Measurements from ENCODE around the gene CD4.

DNA sequence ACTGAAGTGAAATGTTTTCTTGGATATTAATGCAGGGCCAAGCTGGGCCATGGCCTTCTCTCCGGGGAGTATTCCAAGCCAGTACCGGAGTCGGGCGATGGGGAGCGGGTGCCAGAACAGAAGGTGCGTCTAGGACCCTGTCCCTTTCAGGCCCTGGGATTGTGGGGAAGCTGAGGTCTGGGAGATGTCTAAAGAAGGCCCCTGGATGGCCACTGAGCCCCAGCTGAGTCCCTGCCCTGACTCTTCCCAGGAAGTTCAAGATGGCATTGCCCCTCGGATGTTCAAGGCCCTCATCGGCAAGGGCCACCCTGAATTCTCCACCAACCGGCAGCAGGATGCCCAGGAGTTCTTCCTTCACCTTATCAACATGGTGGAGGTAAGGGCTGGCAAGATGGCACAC lies 70.8 kb downstream of the CD4 start:
- no peak for TF ChIP-seq ESRRA (IDR thresholded peaks at IDR 0.05; ENCODE audit: low read length)
- no peak for TF ChIP-seq CTCF (IDR thresholded peaks at IDR 0.05 in 2 of 3, conservative IDR thresholded peaks at IDR 0.05 in 1 of 3; ENCODE audit: control insufficient read depth in 2 of 3, extremely low read depth in 1 of 3, insufficient read depth in 1 of 3, low read depth in 3 of 3, low read length in 3 of 3)
- no peak for TF ChIP-seq USF1 (IDR thresholded peaks at IDR 0.05; ENCODE audit: borderline replicate concordance, extremely low read length, insufficient read depth, low read depth, low read length)
- no peak for TF ChIP-seq ZNF274 (IDR thresholded peaks at IDR 0.05; ENCODE audit: insufficient read depth, insufficient read length)
- TF ChIP-seq SMC3 (IDR thresholded peaks at IDR 0.05; ENCODE audit: borderline replicate concordance, low read length) = no peak
- TF ChIP-seq IRF4 (IDR thresholded peaks at IDR 0.05; ENCODE audit: low read depth, low read length) = no peak
- TF ChIP-seq, protein P1, sequence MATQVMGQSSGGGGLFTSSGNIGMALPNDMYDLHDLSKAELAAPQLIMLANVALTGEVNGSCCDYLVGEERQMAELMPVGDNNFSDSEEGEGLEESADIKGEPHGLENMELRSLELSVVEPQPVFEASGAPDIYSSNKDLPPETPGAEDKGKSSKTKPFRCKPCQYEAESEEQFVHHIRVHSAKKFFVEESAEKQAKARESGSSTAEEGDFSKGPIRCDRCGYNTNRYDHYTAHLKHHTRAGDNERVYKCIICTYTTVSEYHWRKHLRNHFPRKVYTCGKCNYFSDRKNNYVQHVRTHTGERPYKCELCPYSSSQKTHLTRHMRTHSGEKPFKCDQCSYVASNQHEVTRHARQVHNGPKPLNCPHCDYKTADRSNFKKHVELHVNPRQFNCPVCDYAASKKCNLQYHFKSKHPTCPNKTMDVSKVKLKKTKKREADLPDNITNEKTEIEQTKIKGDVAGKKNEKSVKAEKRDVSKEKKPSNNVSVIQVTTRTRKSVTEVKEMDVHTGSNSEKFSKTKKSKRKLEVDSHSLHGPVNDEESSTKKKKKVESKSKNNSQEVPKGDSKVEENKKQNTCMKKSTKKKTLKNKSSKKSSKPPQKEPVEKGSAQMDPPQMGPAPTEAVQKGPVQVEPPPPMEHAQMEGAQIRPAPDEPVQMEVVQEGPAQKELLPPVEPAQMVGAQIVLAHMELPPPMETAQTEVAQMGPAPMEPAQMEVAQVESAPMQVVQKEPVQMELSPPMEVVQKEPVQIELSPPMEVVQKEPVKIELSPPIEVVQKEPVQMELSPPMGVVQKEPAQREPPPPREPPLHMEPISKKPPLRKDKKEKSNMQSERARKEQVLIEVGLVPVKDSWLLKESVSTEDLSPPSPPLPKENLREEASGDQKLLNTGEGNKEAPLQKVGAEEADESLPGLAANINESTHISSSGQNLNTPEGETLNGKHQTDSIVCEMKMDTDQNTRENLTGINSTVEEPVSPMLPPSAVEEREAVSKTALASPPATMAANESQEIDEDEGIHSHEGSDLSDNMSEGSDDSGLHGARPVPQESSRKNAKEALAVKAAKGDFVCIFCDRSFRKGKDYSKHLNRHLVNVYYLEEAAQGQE (IDR thresholded peaks at IDR 0.05; ENCODE audit: low read depth, low read length) = no peak
- no peak for TF ChIP-seq NR2F1 (conservative IDR thresholded peaks at IDR 0.05)
- no peak for TF ChIP-seq CBX5 (IDR thresholded peaks at IDR 0.05; ENCODE audit: low read depth)
- TF ChIP-seq KAT2A (conservative IDR thresholded peaks at IDR 0.05; ENCODE audit: control insufficient read depth, low read depth, low read length) = no peak
- TF ChIP-seq BACH1 (IDR thresholded peaks at IDR 0.05; ENCODE audit: borderline replicate concordance) = no peak

Data from GM12878 (cell line).